GM21367 (cell line): ENCODE data around the gene CAGE1.
A peak's percentile ranks its signal among the peaks of the same experiment; 100 is the strongest.
"Not testable (repeated sequence)": the region's sequence is repeated elsewhere in the genome, so short reads cannot be mapped to it uniquely, and the experiment has no call there.

Experiments used
- ATAC-seq: cut with Tn5 transposase; IDR thresholded peaks from one replicate; pipeline ENCODE4 v1.9.1; 2021; ENCODE audit not compliant: unreplicated experiment

CAGE1 gene

DNA sequence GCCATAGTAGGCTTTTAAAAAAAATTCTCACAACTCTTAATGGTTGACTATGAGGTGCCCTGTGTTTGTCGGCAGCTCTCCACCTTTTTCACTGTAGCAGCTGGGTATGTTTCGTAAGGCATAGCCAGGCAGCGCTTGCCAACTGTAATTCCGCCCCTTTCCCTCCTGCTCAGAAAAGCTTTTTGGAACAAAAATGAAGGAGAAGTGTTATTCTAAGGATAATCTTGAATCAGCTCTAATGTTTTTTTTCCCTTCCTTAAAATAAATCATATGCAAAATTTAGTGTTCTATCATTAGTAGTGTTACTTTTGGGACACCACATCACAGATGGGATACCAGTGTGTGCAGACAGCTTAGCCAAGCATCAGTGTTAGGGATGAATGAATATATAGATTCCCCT is 21.3 kb upstream of the CAGE1 start:
- ATAC-seq: no peak

DNA sequence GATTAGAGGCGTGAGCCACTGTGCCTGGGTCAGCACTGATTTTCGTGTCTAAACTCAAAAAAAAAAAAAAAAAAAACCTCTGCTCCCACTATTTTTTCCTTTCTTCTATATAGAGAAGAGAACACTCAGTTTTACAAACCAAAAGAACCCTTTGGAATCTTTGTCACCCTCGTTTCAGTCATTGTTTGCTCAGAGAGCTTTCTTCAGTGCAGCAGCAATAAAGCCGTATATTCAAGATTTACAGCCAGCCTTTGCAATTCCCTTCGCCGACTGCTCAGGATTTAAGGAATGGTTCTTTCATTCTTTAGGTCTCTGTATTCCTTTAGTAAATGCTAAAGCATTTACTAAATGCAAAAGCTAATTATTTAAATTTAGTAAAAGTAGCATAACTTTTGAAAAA is 20.2 kb upstream of the CAGE1 start:
- no peak for ATAC-seq

DNA sequence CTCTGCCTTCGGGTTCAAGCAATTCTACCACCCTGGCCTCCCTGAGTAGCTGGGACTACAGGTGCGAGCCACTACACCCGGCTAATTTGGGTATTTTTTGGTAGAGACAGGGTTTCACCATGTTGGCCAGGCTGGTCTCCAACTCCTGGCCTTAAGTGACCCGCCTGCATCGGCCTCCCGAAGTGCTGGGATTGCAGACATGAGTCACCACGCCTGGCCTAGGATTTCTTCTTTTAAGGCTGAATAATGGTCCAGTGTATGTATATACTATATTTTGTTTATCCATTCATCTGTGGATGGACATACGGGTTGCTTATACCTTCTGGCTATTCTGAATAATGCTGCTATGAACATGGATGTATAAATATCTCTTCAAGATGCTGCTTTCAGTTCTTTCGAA is 17.2 kb upstream of the CAGE1 start:
- ATAC-seq: no peak

DNA sequence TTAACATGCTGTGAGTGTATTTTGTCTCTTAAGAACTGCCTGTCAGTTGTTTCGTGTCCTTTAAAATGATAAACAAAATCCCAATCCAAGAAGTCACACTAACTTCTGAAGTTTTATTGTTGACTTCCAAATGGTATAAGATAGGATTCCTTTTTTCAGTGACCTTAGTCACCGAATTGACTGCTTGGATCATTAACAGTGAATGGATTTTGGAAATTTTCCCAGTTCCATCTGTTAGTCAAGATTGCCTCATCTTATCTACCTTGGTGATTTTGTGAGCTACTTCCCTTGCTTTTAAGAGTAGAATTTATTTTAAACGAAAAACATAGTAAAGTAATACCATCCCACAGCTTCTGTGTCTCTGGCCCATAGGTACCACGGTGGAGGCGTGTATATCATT is 15.0 kb upstream of the CAGE1 start:
- no peak for ATAC-seq

DNA sequence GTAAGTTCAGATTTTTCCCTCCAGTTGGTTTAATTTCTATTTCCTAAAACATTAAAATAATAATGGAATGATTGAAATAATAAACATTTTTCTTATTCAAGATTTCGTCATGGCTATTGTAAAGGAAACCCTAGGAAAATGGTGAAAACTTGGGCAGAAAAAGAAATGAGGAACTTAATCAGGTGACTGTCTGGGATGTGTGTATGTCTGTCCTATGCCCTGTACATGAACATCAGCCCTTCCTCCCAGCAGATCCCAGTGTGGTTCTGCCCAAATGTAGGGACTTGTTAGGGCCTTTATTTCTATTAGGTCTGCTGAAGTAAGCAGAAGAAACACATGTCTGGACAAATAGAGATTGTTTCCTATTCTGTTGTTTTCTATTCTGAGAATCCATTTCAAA is 13.2 kb upstream of the CAGE1 start:
- ATAC-seq: no peak

DNA sequence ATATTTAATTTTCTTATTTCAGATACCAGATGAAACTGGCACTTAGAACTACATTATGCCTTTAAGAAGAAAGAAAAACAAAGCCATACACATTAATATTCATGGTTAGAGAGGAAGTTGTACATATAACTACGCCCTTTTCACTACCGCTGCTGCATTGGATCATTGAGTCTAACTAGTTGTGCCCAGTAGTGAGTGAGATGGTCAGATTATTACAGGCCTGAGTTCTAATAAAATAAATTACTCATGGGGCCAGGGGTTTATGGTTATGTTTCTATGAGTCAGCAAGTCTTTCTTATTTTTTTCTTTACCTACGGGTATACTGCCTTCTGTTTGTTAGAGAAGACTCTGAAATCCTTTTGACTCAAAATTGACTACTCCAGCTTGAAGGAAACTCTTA is 11.5 kb upstream of the CAGE1 start:
- no peak for ATAC-seq

DNA sequence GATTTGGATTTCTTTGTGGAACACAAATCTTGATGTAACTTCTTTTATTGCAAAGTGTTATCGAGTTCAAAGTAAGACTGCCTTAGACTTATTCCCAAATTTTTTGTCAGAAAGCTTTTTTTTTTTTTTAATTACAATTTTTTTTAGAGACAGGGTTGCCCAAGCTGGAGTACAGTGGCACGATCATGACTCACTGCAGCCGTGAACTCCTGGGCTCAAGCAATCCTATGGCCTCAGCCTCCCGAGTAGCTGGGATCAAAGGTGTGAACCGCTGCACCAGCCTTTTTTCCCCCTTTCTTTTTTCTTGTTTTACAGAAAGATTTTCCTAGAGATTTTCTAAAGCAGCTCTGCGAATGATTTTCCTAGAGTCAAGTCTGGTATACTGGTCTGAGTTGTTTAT is 2.9 kb upstream of the CAGE1 start:
- ATAC-seq: no peak

DNA sequence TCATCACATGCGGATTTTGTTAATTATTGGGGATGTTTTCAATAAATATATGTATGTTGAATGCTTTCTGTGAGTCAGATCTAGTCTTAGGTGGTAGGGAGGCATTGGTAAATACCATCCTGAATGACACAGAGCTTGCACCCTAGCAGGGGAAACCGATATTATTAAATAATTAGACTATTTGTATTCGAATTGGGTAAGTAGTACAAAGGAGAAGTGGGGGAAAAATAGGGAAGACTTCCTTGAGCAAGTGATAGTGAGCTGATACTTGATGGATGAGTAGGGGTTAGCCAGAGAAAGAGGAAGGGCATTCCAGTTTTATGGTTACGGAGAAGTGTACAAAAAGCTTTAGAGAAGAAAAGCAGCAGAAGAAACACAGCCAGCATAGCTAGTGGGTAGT is 1.6 kb upstream of the CAGE1 start:
- ATAC-seq: no peak

DNA sequence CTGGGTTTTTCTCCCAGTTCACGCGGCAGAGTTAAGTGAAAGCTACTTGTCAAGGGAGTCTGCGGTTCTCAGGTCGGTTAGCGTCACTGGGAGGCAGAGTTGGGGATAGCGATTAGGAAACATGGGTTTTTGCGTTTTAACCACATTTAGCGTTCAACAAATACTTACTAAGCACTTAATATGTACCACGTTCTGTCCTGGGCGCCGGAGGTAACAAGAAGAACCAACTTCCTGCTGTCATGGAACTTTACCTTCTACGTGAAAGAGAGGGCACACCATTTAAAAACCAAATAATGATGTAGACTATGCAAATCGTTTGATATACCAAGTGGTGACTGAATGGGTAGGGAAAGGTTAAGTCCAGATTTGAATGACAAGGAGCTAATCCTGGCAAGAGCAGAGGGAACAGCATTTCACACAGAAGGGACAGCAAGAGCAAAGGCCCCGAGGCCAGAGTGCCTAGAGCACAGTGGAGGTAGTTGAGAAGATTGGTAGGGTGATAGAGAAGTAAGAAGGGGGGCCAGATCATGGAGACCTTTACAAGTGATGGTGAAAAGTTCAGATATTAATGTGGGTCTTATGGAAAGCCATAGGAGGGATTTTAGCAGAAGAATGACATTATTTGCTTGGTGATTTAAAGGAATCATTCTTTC is 810 bp upstream of the CAGE1 start:
- ATAC-seq: peak; percentile 14

DNA sequence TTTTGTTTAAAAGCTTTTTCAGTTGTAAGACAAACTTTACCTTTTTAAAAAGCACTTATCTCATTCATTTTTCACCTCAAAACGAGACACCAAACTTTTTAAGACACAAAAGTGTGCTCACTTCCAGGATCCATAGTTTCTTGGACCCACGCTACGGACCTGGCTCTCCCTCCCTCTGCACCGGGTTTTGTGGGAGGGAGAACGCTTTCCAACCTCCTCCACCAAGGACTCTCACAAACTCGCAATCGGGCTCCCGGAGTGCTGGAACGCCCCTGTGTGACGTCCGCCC is 436 bp downstream of the CAGE1 start:
- ATAC-seq: no peak

DNA sequence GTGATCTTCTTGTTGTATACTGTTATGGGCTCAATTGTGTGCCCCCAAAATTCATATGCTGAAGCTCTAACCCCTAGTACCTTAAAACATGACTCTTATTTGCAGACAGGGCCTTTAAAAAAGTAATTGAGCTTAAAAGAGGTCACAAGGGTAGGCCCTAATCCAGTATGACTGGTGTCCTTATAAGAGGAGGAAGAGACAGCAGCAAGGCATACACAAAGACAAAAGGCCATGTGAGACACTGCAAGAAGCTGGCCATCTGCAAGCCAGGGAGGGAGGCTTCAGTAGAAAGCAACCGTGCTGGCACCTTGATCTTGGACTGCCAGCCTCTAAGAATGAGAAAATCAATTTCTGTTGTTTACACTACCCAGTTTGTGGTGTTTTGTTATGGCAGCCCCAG is 8.4 kb downstream of the CAGE1 start:
- no peak for ATAC-seq

DNA sequence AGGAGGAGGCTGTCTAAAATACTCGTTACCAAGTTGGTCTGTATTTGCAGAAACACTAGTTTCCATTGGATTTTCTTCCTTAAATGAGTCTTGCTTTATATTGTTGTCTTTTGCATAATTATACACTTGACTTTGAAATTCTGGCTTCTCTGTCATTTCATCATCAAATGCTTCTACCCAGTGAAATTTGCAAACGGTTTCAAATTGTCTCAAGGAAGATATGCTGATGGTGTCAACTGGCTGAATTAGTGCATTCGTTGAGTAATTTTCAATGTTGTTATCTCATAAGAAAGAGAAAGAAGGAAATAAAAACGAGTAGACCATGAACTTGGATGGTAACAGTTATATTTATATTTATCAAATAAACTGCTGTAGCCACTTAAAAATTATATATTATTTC is 10.8 kb downstream of the CAGE1 start:
- no peak for ATAC-seq

DNA sequence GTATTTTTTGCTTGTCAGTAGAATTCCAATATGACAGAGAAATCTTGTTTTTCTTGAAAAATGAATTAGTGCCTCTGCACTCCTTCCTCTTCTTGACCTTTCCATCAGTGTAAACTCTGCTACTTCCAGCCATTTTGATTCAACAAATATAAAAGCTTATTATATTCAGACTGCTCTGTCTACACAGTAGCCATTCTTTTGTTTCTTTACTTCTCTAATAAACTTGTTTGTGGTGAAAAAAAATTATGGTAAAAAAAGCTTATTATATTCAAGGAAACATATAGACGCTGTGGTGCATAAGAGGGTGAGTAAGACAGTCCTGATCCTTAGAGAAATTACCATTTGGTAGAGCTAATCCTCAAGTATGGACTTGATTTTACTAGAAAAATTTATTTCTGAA is 11.6 kb downstream of the CAGE1 start:
- no peak for ATAC-seq

DNA sequence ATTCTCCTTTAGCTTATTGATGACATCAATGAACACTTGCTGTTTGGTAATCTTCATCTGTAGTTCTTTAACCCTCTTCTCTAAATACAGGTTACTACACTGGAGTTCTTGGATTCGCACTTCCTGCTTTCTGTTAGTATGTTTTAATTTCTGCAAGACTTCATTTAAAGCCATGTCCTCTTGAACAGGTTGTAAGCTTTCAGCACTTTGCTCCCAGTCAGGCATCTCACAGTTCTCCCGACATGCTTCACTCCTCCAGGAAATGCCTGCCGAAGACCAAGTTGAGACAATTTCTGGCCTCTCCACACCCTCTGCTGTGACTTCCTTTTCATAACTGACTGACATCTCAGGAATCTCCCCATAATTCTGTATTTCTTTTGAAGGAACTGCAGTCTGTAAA is 15.8 kb downstream of the CAGE1 start:
- no peak for ATAC-seq

DNA sequence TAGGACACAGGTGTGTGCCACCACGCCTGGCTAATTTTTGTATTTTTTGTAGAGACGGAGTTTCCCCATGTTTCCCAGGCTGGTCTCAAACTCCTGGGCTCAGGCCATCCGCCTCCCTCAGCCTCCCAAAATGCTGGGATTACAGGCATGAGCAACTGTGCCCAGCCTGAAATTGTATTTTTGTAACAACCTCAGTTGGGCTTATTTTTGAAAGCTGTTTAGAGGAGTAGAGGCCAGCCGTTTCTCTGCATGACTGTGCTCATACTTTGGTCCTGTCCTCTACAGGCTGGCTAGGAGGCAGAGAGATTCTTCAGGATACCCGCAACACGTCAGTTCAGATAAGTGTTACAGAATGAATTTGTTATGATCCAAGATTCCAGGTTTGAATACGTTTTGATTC is 22.1 kb downstream of the CAGE1 start:
- no peak for ATAC-seq

DNA sequence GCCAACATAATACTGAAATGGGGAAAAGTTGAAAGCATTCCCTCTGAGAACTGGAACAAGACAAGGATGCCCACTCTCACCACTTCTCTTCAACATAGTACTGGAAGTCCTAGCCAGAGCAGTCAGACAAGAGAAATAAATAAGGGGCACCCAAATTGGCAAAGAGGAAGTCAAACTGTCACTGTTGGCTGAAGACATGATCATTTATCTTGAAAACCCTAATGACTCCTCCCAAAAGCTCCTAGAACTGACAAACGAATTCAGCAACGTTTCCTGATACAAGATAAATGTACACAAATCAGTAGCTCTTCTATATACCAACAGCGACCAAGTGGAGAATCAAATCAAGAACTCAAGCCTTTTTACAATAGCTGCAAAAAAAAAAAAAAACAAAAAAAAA is 37.6 kb downstream of the CAGE1 start:
- ATAC-seq: not testable (repeated sequence)

DNA sequence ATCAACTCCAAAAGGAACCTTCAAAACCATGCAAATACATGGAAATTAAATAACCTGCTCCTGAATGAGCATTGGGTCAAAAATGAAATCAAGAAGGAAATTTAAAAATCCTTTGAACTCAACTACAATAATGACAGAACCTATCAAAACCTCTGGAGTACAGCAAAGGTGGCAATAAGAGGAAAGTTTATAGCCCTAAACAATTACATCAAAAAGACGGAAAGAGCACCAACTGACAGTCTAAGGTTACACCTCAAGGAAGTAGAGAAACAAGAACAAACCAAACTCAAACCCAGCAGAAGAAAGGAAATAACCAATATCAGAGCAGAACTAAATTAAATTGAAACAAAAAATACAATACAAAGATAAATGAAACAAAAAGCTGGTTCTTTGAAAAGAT is 39.0 kb downstream of the CAGE1 start:
- ATAC-seq: not testable (repeated sequence)

DNA sequence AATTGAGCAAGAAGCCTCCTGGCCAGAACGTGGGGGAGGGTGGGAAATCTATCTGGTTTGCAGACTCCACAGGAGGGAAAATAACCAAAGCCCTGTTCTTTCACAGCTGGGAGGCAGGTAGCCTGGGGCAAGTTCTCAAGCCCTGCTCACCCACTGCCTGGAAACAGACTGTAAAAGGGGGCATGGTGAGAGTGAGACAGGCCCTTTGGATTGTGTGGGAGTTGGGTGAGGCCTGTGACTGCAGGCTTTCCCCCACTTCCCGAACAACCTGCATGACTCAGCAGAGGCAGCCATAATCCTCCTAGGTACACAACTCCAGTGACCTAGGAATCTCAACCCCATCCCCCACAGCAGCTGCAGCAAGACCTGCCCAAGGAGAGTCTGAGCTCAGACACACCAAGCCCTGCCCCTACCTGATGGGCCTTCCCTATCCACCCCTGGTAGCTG is 42.0 kb downstream of the CAGE1 start:
- ATAC-seq: not testable (repeated sequence)

DNA sequence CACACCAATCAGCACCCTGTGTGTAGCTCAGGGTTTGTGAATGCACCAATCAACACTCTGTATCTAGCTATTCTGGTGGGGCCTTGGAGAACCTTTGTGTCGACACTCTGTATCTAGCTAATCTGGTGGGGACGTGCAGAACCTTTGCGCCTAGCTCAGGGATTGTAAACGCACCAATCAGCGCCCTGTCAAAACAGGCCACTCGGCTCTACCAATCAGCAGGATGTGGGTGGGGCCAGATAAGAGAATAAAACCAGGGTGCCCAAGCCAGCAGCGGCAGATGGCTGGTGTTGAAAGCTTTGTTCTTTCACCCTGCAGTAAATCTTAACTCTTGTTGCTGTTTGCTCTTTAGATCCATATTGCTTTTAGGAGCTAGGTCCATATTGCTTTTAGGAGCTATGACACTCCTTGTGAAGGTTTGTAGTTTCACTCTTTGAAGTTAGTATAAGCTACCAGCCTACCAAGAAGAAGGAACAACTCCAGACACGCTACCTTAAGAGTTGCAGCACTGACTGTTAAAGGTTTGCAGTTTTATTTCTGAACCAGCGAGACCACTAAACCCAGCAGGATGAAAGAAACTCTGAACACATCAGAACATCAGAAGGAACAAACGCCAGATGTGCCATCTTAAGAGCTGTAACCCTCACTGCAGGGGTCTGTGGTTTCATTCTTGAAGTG is 44.6 kb downstream of the CAGE1 start:
- ATAC-seq: not testable (repeated sequence)

DNA sequence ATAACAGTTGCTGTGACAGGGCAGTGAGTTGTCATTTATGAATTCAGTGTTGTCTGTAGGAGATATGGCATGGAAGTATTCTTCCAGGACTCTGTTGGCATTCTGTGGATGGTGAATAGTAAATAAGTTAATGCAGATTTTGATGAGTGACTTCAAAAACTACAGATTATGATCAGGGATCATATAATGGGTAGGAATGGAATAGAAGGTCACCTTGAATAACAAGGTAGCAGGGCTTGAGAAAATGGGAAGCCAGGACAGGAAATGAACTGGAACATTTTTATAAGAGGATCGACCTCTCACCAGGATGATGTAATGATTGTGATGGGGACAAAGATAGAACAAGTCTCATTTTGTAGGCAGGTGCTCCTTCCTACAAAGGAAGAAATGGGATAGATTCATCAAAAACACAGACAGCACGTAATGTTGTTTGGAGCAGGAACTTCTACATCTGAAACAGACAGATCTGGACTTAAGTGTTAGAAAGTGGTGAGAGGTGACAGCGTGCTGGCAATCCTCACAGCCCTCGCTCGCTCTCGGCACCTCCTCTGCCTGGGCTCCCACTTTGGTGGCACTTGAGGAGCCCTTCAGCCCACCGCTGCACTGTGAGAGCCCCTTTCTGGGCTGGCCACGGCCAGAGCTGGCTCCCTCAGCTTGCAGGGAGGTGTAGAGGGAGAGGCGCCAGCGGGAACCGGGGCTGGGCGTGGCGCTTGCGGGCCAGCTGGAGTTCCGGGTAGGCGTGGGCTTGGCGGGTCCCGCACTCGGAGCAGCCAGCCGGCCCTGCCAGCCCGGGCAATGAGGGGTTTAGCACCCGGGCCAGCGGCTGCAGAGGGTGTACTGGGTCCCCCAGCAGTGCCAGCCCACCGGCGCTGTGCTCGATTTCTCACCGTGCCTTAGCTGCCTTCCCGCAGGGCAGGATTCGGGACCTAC is 45.7 kb downstream of the CAGE1 start:
- ATAC-seq: no peak

DNA sequence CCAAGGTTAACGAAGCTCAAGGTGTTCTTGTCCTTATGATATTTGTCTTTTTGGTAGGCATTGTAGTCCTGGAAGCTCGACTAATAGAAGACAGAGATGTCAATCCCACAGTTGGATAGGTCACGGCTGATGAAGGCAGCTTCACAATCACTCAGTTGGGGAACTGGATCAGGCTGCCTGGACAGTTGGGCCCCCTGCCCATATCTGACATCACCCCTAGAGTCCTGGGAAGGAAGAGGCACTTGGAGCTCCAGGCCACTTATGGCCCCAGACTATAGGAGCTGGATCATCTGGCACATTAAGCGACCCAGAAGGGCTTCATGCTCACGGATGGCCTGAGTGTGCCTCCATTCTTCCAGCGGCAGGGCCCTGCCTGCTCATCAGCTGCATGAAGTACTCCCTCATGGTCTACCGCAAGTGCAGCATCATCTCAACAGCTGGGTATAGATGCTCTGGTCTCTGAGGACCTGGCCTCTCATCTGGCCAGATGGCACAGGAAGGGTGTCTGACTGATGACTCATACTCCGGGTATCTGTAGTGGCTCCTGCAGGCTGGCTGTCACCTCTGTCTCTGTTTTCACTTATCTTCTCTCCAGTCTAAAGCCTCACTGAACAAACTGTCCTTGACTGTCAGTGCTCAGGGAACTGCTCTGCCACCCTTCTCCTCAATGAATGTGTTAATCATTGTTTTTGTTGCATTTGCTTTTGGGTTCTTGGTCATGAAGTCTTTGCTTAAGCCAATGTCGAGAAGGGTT is 47.4 kb downstream of the CAGE1 start:
- ATAC-seq: no peak
